ENCODE results near the gene MYO1D.

The MYO1D gene

DNA sequence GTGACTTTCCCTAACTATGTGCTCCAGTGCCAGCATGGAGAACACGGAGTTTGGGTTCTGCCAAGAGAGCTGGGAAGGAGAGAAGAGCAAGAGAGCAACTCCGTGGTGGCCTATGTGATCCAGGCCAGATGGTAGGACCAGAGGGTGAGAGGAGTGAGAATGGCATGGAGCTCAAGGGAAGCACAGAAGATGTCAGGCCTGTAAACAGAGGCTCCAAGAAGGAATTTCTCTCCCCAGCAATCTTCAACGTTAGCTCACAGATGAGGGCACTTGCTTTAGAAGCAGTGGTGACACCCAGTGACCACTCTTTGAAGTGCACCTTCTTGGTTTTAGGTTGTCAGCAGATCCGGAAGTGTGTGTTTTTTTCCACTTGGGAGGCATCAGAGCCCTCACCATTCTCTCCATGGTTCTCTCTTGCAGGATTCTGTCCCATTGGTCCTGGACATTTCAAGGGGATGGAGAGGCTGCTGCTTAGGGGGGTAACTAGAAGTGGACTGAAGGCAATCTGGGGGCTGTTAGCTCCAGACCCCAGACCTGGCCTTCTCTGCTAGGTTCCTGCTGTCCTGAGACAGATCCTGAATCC lies 33.0 kb upstream of the MYO1D start:
- peak; percentile 89 to 91 for DNase-seq (ENCODE audit: low read depth in 2 of 2)
- TF ChIP-seq, protein P1, sequence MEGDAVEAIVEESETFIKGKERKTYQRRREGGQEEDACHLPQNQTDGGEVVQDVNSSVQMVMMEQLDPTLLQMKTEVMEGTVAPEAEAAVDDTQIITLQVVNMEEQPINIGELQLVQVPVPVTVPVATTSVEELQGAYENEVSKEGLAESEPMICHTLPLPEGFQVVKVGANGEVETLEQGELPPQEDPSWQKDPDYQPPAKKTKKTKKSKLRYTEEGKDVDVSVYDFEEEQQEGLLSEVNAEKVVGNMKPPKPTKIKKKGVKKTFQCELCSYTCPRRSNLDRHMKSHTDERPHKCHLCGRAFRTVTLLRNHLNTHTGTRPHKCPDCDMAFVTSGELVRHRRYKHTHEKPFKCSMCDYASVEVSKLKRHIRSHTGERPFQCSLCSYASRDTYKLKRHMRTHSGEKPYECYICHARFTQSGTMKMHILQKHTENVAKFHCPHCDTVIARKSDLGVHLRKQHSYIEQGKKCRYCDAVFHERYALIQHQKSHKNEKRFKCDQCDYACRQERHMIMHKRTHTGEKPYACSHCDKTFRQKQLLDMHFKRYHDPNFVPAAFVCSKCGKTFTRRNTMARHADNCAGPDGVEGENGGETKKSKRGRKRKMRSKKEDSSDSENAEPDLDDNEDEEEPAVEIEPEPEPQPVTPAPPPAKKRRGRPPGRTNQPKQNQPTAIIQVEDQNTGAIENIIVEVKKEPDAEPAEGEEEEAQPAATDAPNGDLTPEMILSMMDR (IDR thresholded peaks at IDR 0.05; ENCODE audit: low read depth, low read length) = peak; percentile 84

DNA sequence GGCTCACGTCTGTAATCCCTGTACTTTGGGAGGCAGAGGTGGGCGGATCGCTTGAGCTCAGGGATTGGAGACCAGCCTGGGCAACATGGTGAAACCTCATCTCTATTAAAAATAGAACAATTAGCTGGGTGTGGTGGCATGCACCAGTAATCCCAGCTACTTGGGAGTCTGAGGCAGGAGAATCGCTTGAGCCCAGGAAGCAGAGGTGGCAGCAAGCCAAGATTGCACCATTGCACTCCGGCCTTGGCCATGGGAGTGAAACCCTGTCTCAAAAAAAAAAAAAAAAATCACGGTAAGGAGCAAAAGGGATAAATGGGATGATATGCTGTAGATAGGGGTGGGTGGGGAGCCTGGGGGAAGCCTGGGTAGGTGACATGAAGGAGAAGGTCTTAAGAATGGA lies 30.7 kb upstream of the MYO1D start:
- TF ChIP-seq, protein P1 (IDR thresholded peaks at IDR 0.05; ENCODE audit: low read depth, low read length) = no peak
- H3K4me3 ChIP-seq (replicated peaks in 1 of 2; ENCODE audit: low read depth in 2 of 2, low read length in 2 of 2) = no peak overlapping the region
- no peak for DNase-seq (ENCODE audit: low read depth in 2 of 2)

More for the DNA sequence above, 33.0 kb upstream of the MYO1D start:
- no peak overlapping the region for H3K4me3 ChIP-seq (replicated peaks in 1 of 2; ENCODE audit: low read depth in 2 of 2, low read length in 2 of 2)

DNA sequence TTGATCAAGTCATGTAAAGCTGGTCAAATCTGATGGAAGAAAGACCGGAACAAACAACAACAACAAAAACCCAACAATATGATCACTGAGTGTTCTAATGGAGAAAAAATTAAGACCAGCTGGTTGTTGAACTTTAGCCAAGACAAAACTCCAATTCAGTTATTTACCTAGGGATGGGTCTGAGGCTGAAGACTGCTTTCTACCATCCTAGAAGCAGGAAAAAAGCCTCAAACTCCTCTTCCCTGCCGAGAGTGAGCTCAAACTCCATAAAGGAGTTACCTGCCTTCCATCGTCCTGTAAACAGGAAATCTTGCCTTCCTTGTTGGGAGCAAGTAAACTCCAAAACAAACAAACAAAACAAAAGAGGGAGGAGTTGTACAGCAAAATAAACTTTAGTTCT lies 28.0 kb upstream of the MYO1D start:
- no peak for DNase-seq (ENCODE audit: low read depth in 2 of 2)
- no peak overlapping the region for H3K4me3 ChIP-seq (replicated peaks in 1 of 2; ENCODE audit: low read depth in 2 of 2, low read length in 2 of 2)
- TF ChIP-seq, protein P1 (IDR thresholded peaks at IDR 0.05; ENCODE audit: low read depth, low read length) = no peak

DNA sequence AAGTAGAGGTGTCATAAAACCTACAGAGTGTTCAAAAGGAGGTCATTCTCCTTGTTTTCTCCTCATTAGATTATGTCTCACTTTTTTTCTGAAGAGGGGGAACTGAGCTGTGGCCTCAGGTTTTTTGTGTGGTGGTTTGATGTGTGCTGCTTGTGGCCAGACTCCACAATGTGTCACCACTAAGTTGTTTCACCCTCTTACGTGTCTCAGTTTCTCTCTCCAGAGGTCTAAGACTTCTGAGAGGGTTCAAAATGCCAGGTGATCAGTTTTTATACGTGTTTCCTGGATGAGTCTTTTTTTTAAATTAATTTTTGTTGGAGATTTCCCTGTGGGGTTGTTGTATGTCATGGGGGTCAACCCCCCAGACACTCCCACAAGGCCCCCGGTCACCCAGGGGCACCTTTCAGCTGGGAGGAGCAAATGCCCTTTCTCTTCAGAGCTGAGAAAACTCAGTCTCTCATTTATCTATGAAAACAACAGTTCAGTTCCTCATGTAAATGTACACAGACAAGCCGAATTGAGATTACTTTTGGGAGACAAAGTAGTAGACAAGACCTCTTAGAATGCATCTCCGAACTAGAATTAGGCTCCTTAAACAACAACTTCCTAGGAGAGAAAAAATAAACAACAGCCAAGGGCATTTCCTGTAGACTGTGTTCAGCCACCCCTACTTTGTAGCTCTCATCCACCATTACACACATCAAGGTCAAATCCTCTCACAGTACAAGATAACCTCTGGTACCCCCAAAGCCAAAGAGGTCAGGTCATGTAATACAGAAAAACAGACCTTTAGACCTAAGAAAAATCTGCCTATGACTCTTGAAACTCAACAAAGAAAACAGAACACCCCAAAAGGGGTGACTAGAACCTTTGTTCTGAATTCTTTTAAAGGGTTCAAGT lies 27.1 kb upstream of the MYO1D start:
- DNase-seq (ENCODE audit: low read depth in 2 of 2) = no peak
- H3K4me3 ChIP-seq (replicated peaks in 1 of 2; ENCODE audit: low read depth in 2 of 2, low read length in 2 of 2) = no peak overlapping the region

DNA sequence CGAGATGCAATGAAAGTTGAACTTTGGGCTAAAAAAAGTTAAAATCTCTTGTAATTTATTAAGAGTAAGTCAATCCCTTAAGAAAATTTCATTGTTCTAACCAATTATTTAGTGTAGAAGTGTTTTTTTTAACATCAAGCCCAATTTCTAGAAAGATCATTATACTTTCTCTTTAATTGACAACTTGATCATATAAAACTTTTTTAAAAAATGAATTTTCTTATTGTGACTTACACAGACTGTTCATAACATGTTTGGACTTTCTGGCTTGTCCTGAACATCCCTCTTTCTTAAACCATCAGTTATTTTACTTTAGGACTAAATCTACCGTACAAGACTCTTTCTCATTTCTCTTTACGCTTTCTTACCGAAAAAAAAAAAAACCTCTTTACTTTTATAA lies 24.8 kb upstream of the MYO1D start:
- TF ChIP-seq, protein P1 (IDR thresholded peaks at IDR 0.05; ENCODE audit: low read depth, low read length) = no peak
- no peak overlapping the region for H3K4me3 ChIP-seq (replicated peaks in 1 of 2; ENCODE audit: low read depth in 2 of 2, low read length in 2 of 2)

More for the DNA sequence above, 27.1 kb upstream of the MYO1D start:
- TF ChIP-seq, protein P1 (IDR thresholded peaks at IDR 0.05; ENCODE audit: low read depth, low read length) = no peak

DNA sequence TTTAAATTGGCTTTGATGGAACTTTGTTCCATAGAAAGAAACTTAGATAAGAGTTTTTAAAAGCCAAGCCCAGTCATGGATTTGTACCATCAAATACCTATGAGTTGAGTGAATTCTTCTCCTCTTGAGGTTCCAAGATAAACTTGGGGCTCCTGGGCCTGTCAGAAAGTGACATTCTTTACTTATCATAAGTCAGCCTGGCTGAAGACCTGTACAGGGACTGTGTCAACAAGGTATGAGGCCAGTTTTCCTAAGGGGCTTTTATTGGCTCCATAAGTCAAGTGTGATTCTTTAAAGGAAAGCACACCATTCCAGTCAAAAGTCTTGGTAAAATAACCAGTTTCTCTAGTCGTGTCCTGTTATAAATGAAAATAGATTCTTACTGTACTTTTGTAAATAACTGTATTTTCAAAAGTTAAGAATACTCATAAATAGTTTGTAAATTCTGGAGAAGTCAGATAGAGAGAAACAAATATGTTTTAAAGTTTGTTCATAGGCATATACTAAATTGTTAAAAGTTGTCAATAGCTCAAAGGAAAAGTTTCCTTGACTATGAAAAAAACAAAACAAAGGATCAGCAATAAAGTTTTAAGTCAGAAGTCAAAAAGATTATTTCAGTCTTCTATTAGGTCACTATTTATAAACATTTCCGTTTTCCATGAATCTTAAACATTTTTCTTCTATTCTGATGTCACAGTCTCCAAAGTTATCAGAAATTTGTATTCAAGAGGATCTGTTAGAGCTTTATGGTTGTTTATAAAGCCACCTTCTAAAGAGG lies 22.5 kb upstream of the MYO1D start:
- TF ChIP-seq, protein P1 (IDR thresholded peaks at IDR 0.05; ENCODE audit: low read depth, low read length) = no peak
- no peak for DNase-seq (ENCODE audit: low read depth in 2 of 2)
- H3K4me3 ChIP-seq (replicated peaks in 1 of 2; ENCODE audit: low read depth in 2 of 2, low read length in 2 of 2) = no peak overlapping the region

More for the DNA sequence above, 24.8 kb upstream of the MYO1D start:
- no peak for DNase-seq (ENCODE audit: low read depth in 2 of 2)
